SH-SY5Y (cell line): ENCODE data around the gene DNAL4.

Experiments
- GATA2 ChIP-seq: IDR thresholded peaks from 2 replicates; pipeline ENCODE4 v1.6.1; 2011; ENCODE audit warnings: mild to moderate bottlenecking, low read depth, low read length
- GATA3 ChIP-seq: IDR thresholded peaks from 2 replicates; pipeline ENCODE4 v1.6.1; 2011; ENCODE audit warnings: low read depth, mild to moderate bottlenecking, low read length, moderate library complexity

The DNAL4 gene

GRCh38 chr22:38739300-38740055 lies 54.5 kb downstream of the DNAL4 start:
- TF ChIP-seq GATA2, result no peak
- TF ChIP-seq GATA3, result no peak

GRCh38 chr22:38738475-38739070 lies 55.4 kb downstream of the DNAL4 start:
- TF ChIP-seq GATA2, result no peak
- TF ChIP-seq GATA3, result no peak

GRCh38 chr22:38737302-38738060 lies 56.5 kb downstream of the DNAL4 start:
- TF ChIP-seq GATA2 (no peak), GATA3 (no peak)

GRCh38 chr22:38736257-38736570 lies 57.7 kb downstream of the DNAL4 start:
- TF ChIP-seq GATA2, result no peak
- no peak for TF ChIP-seq GATA3

GRCh38 chr22:38735465-38736256 lies 58.3 kb downstream of the DNAL4 start:
- no peak for TF ChIP-seq GATA3
- no peak for TF ChIP-seq GATA2

GRCh38 chr22:38735126-38735464 lies 58.8 kb downstream of the DNAL4 start:
- no peak for TF ChIP-seq GATA2
- no peak for TF ChIP-seq GATA3

- no peak for TF ChIP-seq GATA2
- no peak for TF ChIP-seq GATA3
Measured at GRCh38 chr22:38734421-38735100, 59.4 kb downstream of the DNAL4 start.

- no peak for TF ChIP-seq GATA3
- no peak for TF ChIP-seq GATA2
Measured at GRCh38 chr22:38733724-38734381, 60.1 kb downstream of the DNAL4 start.

GRCh38 chr22:38733329-38733723 lies 60.6 kb downstream of the DNAL4 start:
- TF ChIP-seq GATA2 (no peak), GATA3 (no peak)

GRCh38 chr22:38732251-38732815 lies 61.6 kb downstream of the DNAL4 start:
- TF ChIP-seq GATA3, result no peak

GRCh38 chr22:38731703-38732161 lies 62.2 kb downstream of the DNAL4 start:
- TF ChIP-seq GATA2, result no peak
- no peak for TF ChIP-seq GATA3

- TF ChIP-seq GATA3 (no peak), GATA2 (no peak)
Measured at GRCh38 chr22:38730411-38730871, 63.5 kb downstream of the DNAL4 start.

GRCh38 chr22:38729946-38730345 lies 64.0 kb downstream of the DNAL4 start:
- no peak for TF ChIP-seq GATA2
- no peak for TF ChIP-seq GATA3
